Esophagus squamous epithelium (tissue), 5 donors: Measurements from ENCODE around the gene PRDM10. TPM values are rescaled to one million over a fixed set of nuclear protein-coding genes. Genes with fewer than 3 reads are reported as not detected.

Source experiments
- DNase-seq: peaks from one replicate; lab custom pipeline; 2025; lab: John Stamatoyannopoulos, UW
- H3K27ac ChIP-seq, 4 donors: fragments of 200-600 bp; sonication (generic); one replicate each; pipeline ENCODE4 v1.5.1; 2016 to 2019; ENCODE audit warnings: mild to moderate bottlenecking in 1 of 4
- H3K27me3 ChIP-seq, 4 donors: fragments of 200-600 bp; sonication (generic); 1 replicate in 3 of 4; 2 replicates in 1 of 4; pipeline versions ENCODE4 v1.5.1 to v1.6.0; 2017 to 2021; ENCODE audit warnings: antibody characterized with exemption in 1 of 4
- H3K36me3 ChIP-seq, 3 donors: fragments of 200-600 bp; sonication (generic); one replicate each; pipeline ENCODE4 v1.5.1; 2016 to 2019
- H3K4me1 ChIP-seq, 3 donors: fragments of 200-600 bp; sonication (generic); one replicate each; pipeline ENCODE4 v1.5.1; 2017 to 2019
- H3K4me3 ChIP-seq, 4 donors: fragments of 200-600 bp; sonication (generic); 1 replicate in 3 of 4; 2 replicates in 1 of 4; pipeline ENCODE4 v1.5.1; 2016 to 2019; ENCODE audit warnings: mild to moderate bottlenecking in 2 of 4, moderate library complexity in 1 of 4
- H3K9me3 ChIP-seq, 3 donors: fragments of 200-600 bp; sonication (generic); one replicate each; pipeline ENCODE4 v1.5.1; 2016 to 2019
- POLR2A ChIP-seq, 4 donors: fragments of 450-650 bp; IDR thresholded peaks; one replicate each; pipeline ENCODE4 v1.6.1; 2017; ENCODE audit warnings: antibody characterized with exemption in 4 of 4, mild to moderate bottlenecking in 4 of 4, moderate library complexity in 3 of 4
- WGBS, 2 donors: methylation state at CpG; one replicate each; pipeline ENCODE4 v1.1.5; 2018; 5-methylcytosine and 5-hydroxymethylcytosine counted together
- intact Hi-C: fragments of 100-400 bp; cut with DNase I; formaldehyde crosslinking; loops from one replicate; pipeline ENCODE4 v1.15.0; 2022
- total RNA-seq, 4 donors: library from RNA; depleted of rRNA; stranded (reverse); fragments of >200 nt; gene quantifications; one replicate each; pipeline ENCODE4 v1.1.0, GENCODE V29; 2016
- TF ChIP-seq, protein P1 (sequence below), 6 experiments: fragments of 450-650 bp in 4 of 6; fragments of 200-600 bp in 2 of 6; sonication (generic) in 2 of 6; IDR thresholded peaks; one replicate each; pipeline ENCODE4 v1.5.1; 2016 to 2019; ENCODE audit warnings: antibody characterized with exemption in 6 of 6, mild to moderate bottlenecking in 4 of 6, moderate library complexity in 4 of 6
- donor health status: DM: yes; HTN: yes; CAD: no.

Gene PRDM10
- total RNA-seq, 4 donors from 2014 or later: 7.3 to 11.2 (median 7.7) TPM

DNA sequence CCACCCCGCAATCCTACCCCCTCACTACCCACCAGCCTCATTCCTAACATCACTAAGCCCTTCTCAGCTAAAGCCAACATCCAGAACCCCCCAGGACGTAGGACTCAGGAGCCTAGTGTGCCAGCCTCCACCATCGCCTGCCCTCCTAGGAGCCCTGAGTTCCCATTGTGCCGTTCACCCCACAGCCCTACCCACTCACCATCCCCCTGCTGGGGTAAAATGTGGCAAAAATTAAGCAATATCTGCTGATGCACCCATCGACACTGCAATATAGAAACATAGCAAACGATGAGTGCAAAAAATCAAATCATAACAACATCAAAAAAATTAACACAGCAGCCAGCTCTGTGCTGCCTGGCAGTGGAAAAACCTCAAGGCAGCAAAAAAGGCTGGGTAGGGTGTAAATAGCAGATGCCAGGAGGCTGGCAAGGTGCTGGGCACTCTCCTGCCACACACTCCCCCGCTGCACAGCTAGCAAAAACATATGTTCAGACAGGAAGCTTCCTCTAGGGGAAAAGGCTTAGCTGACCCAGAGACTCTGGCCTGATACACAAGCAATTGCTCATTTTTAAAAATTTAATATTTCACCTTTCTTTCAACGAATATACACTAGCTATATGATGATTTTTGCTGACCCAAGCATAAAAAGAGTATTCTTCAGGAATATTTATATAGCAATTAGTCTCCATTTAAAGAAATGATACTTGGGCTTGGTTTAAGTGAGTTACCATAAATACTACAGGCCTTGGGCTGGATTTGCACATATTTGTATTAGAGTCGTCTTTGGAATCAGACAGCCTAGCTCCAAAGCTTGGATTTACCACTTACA, 33.8 kb downstream of the PRDM10 start:
- DNase-seq: no peak
- no peak for TF ChIP-seq POLR2A (IDR thresholded peaks at IDR 0.05)
- TF ChIP-seq, protein P1, sequence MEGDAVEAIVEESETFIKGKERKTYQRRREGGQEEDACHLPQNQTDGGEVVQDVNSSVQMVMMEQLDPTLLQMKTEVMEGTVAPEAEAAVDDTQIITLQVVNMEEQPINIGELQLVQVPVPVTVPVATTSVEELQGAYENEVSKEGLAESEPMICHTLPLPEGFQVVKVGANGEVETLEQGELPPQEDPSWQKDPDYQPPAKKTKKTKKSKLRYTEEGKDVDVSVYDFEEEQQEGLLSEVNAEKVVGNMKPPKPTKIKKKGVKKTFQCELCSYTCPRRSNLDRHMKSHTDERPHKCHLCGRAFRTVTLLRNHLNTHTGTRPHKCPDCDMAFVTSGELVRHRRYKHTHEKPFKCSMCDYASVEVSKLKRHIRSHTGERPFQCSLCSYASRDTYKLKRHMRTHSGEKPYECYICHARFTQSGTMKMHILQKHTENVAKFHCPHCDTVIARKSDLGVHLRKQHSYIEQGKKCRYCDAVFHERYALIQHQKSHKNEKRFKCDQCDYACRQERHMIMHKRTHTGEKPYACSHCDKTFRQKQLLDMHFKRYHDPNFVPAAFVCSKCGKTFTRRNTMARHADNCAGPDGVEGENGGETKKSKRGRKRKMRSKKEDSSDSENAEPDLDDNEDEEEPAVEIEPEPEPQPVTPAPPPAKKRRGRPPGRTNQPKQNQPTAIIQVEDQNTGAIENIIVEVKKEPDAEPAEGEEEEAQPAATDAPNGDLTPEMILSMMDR (IDR thresholded peaks at IDR 0.05): no peak
- no peaks in the 10 kb centered on the region for H3K4me1 ChIP-seq
- peaks cover 0 to 9% (median 0%) of the 10 kb centered on the region in 3 donors for H3K36me3 ChIP-seq
- H3K27me3 ChIP-seq: no peaks in the 10 kb centered on the region
- H3K27ac ChIP-seq: no peak overlapping the region
- intact Hi-C loops: no loop called here
- no peak overlapping the region for H3K4me3 ChIP-seq
- H3K9me3 ChIP-seq: no peaks in the 10 kb centered on the region
- 70 to 72% methylated on average over 7 to 9 of the region's 9 CpGs for WGBS, 2 donors

DNA sequence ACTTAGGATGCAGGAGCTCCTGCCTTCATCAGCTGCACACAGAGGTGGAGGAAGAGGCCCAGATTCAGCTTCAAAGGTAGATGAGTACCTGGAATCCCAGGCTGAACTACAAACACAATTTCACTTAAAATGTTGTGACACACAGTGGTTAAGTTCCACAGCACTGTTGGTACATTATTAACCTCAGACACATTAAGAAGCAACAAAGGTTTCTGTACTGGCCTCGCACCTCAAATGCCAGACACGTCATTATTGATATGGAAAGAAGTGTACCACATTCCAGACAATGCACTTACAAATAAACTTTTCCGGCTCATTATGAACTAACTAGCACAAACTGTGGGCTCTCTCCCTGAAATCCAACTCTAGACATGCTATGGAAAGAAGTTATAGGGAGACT, 34.6 kb downstream of the PRDM10 start:
- 86 to 88% methylated on average over 3 of the region's 3 CpGs for WGBS, 2 donors
- intact Hi-C loops: no loop called here
- Histone ChIP-seq H3K4me3 (no peak overlapping the region), H3K9me3 (no peaks in the 10 kb centered on the region), H3K36me3 (peaks cover 0 to 9% (median 0%) of the 10 kb centered on the region in 3 donors), H3K27me3 (no peaks in the 10 kb centered on the region), H3K4me1 (no peaks in the 10 kb centered on the region), H3K27ac (no peak overlapping the region)
- TF ChIP-seq POLR2A (IDR thresholded peaks at IDR 0.05): no peak
- TF ChIP-seq, protein P1 (IDR thresholded peaks at IDR 0.05): no peak
- DNase-seq: no peak

DNA sequence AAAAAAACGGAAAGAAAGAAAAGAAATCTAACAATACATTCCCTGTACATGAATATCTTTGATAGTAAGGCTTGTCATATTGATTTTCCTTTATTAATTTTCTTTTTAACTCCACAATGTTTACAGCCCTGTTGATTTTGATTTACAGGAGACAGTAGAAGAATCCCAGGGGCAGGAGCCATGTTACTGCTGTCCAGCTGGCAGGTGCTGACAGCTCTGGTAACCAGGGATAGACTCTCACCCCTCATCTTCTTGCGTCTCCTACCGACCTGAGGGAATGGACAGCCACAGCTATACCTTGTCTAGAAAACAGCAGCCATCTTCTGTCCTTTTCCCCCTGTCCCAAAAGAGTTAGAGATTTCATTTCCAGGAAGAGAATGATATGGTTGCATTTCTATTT, 37.4 kb downstream of the PRDM10 start:
- Histone ChIP-seq H3K27ac (no peak overlapping the region), H3K27me3 (no peaks in the 10 kb centered on the region), H3K9me3 (no peaks in the 10 kb centered on the region), H3K36me3 (peaks cover 0 to 7% (median 0%) of the 10 kb centered on the region in 3 donors), H3K4me1 (no peaks in the 10 kb centered on the region), H3K4me3 (no peak overlapping the region)
- no peak for DNase-seq
- intact Hi-C loops: no loop called here
- TF ChIP-seq, protein P1 (IDR thresholded peaks at IDR 0.05): no peak
- no peak for TF ChIP-seq POLR2A (IDR thresholded peaks at IDR 0.05)
- WGBS, 2 donors: 71 to 92% methylated on average over 3 of the region's 3 CpGs

DNA sequence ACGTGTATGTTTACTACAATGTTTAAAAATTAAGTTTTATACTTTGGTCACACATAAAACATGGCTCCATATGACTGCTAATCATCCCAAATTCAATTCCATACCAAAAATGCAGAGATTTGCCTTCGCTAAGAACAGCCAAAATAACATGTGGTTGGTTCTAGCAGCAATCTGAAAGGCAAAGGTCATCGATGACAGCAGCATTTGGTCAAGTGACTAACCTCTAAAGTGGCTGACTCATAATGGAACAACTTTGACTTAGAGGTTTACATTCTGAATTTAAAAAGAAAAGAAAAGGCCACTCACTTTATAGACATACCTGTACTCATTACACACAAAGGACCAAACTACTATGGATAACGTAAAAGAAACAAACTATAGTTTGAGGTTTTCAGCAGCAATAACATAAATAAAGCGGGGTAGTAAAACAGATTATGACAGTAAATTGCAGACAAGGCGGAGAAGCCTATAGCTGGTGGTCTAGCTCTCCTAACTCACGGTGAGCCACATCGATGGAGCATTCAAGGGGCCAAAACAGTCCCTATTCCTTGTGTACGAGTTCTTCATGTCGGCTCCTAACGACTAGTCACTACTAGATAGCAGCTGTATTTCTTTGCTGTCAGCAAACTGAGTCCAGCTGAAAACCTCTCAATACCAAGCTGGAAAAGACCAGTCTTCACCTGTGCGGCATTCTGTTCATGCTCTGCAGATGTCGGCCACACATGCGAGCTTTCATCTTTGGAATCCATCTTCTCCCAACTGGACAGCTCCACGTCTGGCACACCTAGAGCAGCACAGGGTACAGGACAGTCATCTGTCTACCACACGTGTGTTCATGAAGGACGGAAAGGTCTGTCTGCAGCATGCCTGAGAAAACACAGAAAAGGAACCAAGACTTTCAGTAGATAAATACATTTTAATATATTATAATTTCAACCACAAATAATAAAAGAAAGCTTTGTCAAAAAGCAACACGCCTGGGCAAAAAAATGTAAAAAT, 42.1 kb downstream of the PRDM10 start:
- intact Hi-C loops: no loop called here
- TF ChIP-seq POLR2A (IDR thresholded peaks at IDR 0.05): no peak
- TF ChIP-seq, protein P1 (IDR thresholded peaks at IDR 0.05): no peak
- 81 to 89% methylated on average over 16 to 18 of the region's 18 CpGs for WGBS, 2 donors
- H3K36me3 ChIP-seq: peaks cover 0 to 42% (median 0%) of the 10 kb centered on the region in 3 donors
- H3K27me3 ChIP-seq: no peaks in the 10 kb centered on the region
- H3K4me1 ChIP-seq: no peaks in the 10 kb centered on the region
- H3K27ac ChIP-seq: no peak overlapping the region
- no peak for DNase-seq
- H3K4me3 ChIP-seq: no peak overlapping the region
- no peaks in the 10 kb centered on the region for H3K9me3 ChIP-seq
